Measurements from ENCODE around the gene AKR7A2.
"Not testable (repeated sequence)": the region's sequence is repeated elsewhere in the genome, so short reads cannot be mapped to it uniquely, and the experiment has no call there.

AKR7A2 gene

GRCh38 chr1:19260211-19261138 lies 51.5 kb downstream of the AKR7A2 start:
- H3K4me3 ChIP-seq (replicated peaks; ENCODE audit: low read depth, low read length) = no peak overlapping the region
- no peak for TF ChIP-seq CTCF (IDR thresholded peaks at IDR 0.05; ENCODE audit: low read depth, low read length, missing control alignments)
- DNase-seq (ENCODE audit: extremely low read depth, low read depth) = peak; percentile 38

GRCh38 chr1:19258353-19258752 lies 53.6 kb downstream of the AKR7A2 start:
- no peak overlapping the region for H3K4me3 ChIP-seq (replicated peaks; ENCODE audit: low read depth, low read length)
- no peak for TF ChIP-seq CTCF (IDR thresholded peaks at IDR 0.05; ENCODE audit: low read depth, low read length, missing control alignments)
- no peak for DNase-seq (ENCODE audit: extremely low read depth, low read depth)

- no peak for TF ChIP-seq CTCF (IDR thresholded peaks at IDR 0.05; ENCODE audit: low read depth, low read length, missing control alignments)
- no peak overlapping the region for H3K4me3 ChIP-seq (replicated peaks; ENCODE audit: low read depth, low read length)
- no peak for DNase-seq (ENCODE audit: extremely low read depth, low read depth)
Measured at GRCh38 chr1:19257178-19257914, 54.6 kb downstream of the AKR7A2 start.

- not testable (repeated sequence) for DNase-seq (ENCODE audit: extremely low read depth, low read depth); H3K4me3 ChIP-seq (replicated peaks; ENCODE audit: low read depth, low read length)
Measured at GRCh38 chr1:19256301-19256700, 55.6 kb downstream of the AKR7A2 start.

- DNase-seq (ENCODE audit: extremely low read depth, low read depth) = no peak
- TF ChIP-seq CTCF (IDR thresholded peaks at IDR 0.05; ENCODE audit: low read depth, low read length, missing control alignments) = no peak
- H3K4me3 ChIP-seq (replicated peaks; ENCODE audit: low read depth, low read length) = no peak overlapping the region
Measured at GRCh38 chr1:19255288-19255687, 56.7 kb downstream of the AKR7A2 start.

- TF ChIP-seq CTCF (IDR thresholded peaks at IDR 0.05; ENCODE audit: low read depth, low read length, missing control alignments) = no peak
- DNase-seq (ENCODE audit: extremely low read depth, low read depth) = no peak
- peak overlapping the region; percentile 77; the same call in 1 of the 2 replicates for H3K4me3 ChIP-seq (replicated peaks; ENCODE audit: low read depth, low read length)
Measured at GRCh38 chr1:19254416-19254815, 57.5 kb downstream of the AKR7A2 start.

All from HFF-Myc (cell line).